ENCODE results near the gene ZP2. TPM values are rescaled to one million over a fixed set of nuclear protein-coding genes. Genes with fewer than 3 reads are reported as not detected.
A peak's percentile ranks its signal among the peaks of the same experiment; 100 is the strongest.
"Not testable (repeated sequence)": the region's sequence is repeated elsewhere in the genome, so short reads cannot be mapped to it uniquely, and the experiment has no call there.

ZP2 gene
- total RNA-seq, 1 donor from 2014 or later, result not detected

DNA sequence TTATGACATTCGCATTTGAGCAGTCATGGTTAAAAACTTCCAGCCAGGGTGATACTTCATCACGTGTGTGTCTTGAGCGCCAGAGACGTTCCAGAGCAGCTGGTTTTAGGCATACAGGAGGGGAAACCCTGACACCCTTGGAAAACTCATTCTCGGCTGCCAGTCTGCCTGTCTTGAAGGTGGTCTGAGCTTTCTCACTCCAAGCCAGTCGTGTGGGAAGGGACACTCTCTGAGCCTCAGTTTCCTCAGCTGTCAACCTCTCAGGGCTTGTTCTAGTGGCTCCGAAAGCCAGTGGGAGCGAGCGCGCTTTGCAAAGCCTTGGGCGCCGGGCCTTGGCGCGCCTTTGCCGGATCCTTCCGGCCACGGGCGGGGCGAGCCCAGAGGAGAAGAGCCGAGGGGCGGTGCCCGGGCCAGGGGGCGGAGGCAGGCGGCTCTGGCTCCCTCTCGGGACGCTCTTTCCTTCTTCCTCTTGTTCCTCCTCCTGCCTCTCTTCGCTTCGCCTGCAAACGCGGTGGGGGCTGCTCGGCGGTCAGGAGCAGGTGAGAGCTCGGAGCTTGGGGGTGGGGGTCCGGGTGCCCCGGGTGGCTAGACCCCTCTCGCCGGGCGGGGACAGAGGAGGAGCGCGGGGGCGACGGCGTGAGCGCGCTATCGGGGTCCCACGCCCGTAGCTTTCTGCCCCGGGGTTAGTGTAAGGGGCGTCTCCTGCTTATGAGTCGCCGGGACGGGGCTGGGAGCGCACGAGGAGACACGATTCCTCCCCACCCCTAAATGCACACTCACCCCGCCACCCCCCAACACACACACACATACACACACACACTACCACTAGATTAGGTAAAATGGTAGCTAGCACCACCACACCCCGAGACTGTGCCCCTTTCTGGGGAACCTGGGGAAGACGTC, 52.9 kb downstream of the ZP2 start, which contains the start of gene LDAF1:
Gene LDAF1 (plus strand): TSS at position 467 of the 903 bp plus-strand sequence. CDS start 2,509 bp downstream, outside the sequence.
- intact Hi-C loops (cut with micrococcal nuclease), result loop anchor here (2.0 to 10.0 kb wide), 3 partner anchors 116 to 396 kb away; partner anchors contain the start of gene CRYM
- no peaks in the 10 kb centered on the region for H3K9me3 Mint-ChIP-seq
- H3K4me3 Mint-ChIP-seq, result peak within 1 kb of the TSS; percentile 91
- H3K27me3 Mint-ChIP-seq, result no peaks in the 10 kb centered on the region
- H3K27ac Mint-ChIP-seq, result peak within 1 kb of the TSS; percentile 61
- DNase-seq, result peak; percentile 96
- H3K36me3 Mint-ChIP-seq (ENCODE audit: low read depth), result peaks cover 16% of the 10 kb centered on the region
- peaks cover 14% of the 10 kb centered on the region for H3K4me1 Mint-ChIP-seq

DNA sequence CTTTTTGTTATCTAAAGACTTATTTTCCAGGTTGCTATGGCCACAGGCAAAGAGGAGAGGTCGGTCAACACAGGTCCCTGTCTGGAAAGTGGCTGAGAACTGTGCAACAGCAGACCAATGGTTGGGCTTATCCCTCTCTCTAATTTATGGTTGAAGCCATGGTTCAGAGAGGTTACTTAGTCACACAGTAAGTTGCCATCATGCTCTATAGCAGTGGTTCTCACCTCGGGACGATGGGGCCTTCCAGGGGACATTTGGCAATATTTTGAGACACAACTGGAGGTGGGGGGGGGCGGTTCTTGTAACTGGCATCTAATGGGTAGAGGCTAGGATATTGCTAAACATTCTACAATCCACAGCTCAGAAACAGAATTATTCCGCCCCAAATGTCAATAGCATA, 53.7 kb downstream of the ZP2 start:
- H3K9me3 Mint-ChIP-seq, result no peaks in the 10 kb centered on the region
- H3K4me1 Mint-ChIP-seq, result peaks cover 14% of the 10 kb centered on the region
- intact Hi-C loops (cut with micrococcal nuclease), result loop anchor here (2.0 to 10.0 kb wide), 3 partner anchors 117 to 397 kb away; partner anchors contain the start of gene CRYM
- peak overlapping the region; percentile 91 for H3K4me3 Mint-ChIP-seq
- no peaks in the 10 kb centered on the region for H3K27me3 Mint-ChIP-seq
- no peak overlapping the region for H3K27ac Mint-ChIP-seq
- no peak for DNase-seq
- peaks cover 12% of the 10 kb centered on the region for H3K36me3 Mint-ChIP-seq (ENCODE audit: low read depth)

DNA sequence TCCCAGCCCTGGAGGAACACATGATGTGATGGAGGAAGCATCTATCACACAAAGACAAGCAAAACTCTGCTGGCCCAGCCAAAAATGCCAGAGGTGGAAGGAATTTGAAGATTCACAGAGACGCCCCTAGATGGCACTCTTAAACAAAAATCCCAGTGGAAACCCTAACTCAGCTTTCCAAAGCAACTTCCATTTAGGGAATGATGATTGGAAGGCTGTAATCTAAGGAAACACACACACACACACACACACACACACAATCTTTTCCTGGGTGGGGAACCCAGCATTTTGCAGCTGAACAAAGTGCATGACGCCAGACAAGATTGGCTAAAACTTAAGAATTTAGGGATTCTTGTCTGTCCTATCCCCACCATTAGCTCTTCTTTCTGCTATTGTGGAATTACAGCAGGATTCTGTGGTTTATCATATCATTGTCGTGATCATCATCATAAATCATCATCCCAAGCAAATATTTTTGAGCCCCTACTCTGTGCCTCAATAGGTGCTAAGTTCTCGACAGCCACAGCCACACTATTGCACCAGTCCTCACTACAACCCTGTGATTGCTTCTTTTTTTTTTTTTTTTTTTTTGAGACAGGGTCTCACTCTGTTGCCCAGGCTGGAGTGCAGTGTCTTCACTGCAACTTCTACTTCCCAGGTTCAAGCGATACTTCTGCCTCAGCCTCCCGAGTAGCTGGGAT, 54.5 kb downstream of the ZP2 start:
- Mint-ChIP-seq H3K27me3 (no peaks in the 10 kb centered on the region), H3K4me3 (no peak overlapping the region), H3K9me3 (no peaks in the 10 kb centered on the region), H3K27ac (no peak overlapping the region), H3K4me1 (peaks cover 14% of the 10 kb centered on the region), H3K36me3 (ENCODE audit: low read depth) (peaks cover 9% of the 10 kb centered on the region)
- DNase-seq, result peak; percentile 65
- intact Hi-C loops (cut with micrococcal nuclease), result loop anchor here (10.0 kb wide), 2 partner anchors 118 to 398 kb away; partner anchors contain the start of gene CRYM

DNA sequence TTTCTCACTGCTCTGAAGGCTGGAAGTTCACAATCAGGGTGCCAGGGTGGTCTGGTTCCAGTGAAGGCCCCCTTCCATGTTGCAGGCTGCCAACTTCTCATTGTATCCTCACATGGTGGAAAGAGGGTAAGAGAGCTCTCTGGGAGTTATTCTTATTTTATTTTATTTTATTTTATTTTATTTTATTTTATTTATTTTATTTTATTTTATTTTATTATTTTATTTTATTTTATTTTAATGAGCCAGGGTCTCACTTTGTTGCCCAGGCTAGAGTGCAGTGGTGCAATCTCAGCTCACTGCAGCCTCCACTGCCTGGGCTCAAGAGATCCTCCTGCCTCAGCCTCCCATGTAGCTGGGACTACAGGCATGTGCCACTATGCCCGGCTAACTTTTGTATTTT, 55.4 kb downstream of the ZP2 start:
- not testable (repeated sequence) for H3K27ac Mint-ChIP-seq; H3K4me3 Mint-ChIP-seq; H3K36me3 Mint-ChIP-seq (ENCODE audit: low read depth); H3K9me3 Mint-ChIP-seq; DNase-seq; H3K27me3 Mint-ChIP-seq
- intact Hi-C loops (cut with micrococcal nuclease), result loop anchor here (10.0 kb wide), 2 partner anchors 119 to 399 kb away; partner anchors contain the start of gene CRYM
- peaks cover 14% of the 10 kb centered on the region for H3K4me1 Mint-ChIP-seq

DNA sequence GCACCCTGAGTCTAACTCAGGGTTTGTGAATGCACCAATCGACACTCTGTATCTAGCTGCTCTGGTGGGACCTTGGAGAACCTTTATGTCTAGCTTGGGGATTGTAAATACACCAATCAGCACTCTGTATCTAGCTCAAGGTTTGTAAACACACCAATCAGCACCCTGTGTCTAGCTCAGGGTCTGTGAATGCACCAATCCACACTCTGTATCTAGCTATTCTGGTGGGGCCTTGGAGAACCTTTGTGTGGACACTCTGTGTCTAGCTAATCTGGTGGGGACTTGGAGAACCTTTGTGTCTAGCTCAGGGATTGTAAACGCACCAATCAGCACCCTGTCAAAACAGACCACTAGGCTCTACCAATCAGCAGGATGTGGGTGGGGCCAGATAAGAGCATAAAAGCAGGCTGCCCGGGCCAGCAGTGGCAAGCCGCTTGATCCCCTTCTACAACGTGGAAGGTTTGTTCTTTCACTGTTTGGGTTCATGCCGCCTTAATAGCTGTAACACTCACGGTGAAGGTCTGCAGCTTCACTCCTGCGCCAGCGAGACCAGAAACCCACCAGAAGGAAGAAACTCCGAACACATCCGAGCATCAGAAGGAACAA, 58.1 kb downstream of the ZP2 start:
- intact Hi-C loops (cut with micrococcal nuclease), result loop anchor here (10.0 kb wide), 2 partner anchors 122 to 402 kb away; partner anchors contain the start of gene CRYM
- not testable (repeated sequence) for H3K4me3 Mint-ChIP-seq; H3K9me3 Mint-ChIP-seq; DNase-seq; H3K27ac Mint-ChIP-seq; H3K36me3 Mint-ChIP-seq (ENCODE audit: low read depth); H3K4me1 Mint-ChIP-seq
- H3K27me3 Mint-ChIP-seq, result peaks cover 14% of the 10 kb centered on the region

DNA sequence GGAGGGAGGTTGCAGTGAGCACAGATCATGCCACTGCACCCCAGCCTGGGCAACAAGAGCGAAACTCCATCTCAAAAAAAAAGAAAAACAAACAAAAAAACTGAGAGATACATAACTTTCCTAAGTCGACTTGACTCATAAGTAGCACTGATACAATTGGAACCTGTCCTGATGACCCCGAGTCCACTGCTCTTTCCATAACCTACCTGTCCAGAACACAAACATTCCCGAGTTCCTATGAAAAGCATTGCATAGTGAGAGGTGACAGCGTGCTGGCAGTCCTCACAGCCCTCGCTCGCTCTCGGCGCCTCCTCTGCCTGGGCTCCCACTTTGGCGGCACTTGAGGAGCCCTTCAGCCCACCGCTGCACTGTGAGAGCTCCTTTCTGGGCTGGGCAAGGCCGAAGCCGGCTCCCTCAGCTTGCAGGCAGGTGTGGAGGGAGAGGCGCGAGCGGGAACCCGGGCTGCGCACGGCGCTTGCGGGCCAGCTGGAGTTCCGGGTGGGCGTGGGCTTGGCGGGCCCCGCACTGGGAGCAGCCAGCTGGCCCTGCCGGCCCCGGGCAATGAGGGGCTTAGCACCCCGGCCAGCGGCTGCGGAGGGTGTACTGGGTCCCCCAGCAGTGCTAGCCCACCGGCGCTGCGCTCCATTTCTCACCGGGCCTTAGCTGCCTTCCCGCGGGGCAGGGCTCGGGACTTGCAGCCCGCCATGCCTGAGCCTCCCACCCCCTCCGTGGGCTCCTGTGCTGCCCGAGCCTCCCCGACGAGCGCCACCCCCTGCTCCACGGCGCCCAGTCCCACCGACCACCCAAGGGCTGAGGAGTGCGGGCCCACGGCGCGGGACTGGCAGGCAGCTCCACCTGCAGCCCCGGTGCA, 59.0 kb downstream of the ZP2 start:
- not testable (repeated sequence) for H3K4me3 Mint-ChIP-seq; H3K36me3 Mint-ChIP-seq (ENCODE audit: low read depth); H3K9me3 Mint-ChIP-seq; H3K27ac Mint-ChIP-seq; H3K4me1 Mint-ChIP-seq; DNase-seq
- peaks cover 18% of the 10 kb centered on the region for H3K27me3 Mint-ChIP-seq
- intact Hi-C loops (cut with micrococcal nuclease), result loop anchor here (10.0 kb wide), 2 partner anchors 122 to 402 kb away; partner anchors contain the start of gene CRYM

DNA sequence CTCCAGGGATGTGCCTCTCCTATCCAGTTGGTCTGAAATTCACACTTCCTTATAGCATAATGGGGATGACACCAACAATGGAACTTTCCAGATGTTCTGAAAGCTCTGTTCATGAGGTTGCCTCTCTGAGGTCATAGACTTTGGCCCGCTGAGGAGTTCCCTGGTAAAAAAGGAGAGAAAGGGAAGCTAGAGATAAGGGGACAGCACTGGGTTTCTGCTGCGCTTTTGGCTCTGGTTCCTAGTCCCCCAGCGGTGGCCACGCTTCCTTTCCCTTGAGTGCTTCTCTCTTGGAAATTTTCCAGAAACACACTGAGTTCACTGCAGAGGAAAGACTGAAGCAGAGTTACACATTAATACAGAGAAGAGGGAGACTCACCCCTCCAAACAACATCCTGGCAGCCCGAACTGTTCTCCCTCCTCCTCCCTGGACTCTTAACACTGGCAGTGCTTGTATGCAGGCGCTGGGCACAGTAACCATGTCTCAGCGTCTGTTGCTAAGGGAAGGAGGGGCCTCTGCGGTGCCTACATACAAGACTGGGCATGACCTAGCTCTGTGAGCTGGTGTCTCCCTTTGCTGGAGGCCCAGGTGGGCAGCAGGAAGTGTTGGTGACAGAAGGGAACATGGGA, 60.9 kb downstream of the ZP2 start, which contains the start of gene DNAH3:
Gene DNAH3 (minus strand): TSS at position 472 of the 627 bp plus-strand sequence. CDS start 527 bp downstream, outside the sequence.
- Mint-ChIP-seq H3K4me3 (no peak within 1 kb of the TSS), H3K36me3 (ENCODE audit: low read depth) (no peaks in the 10 kb centered on the region), H3K27ac (no peak within 1 kb of the TSS), H3K27me3 (peaks cover 20% of the 10 kb centered on the region), H3K4me1 (no peaks in the 10 kb centered on the region), H3K9me3 (no peaks in the 10 kb centered on the region)
- DNase-seq, result no peak
- intact Hi-C loops (cut with micrococcal nuclease), result loop anchor here (10.0 kb wide), 2 partner anchors 124 to 404 kb away; partner anchors contain the start of gene CRYM

Other genes with a start within 250 kb of the ZP2 start
- 0.02 TPM in 1 of 2 replicates, not detected in the other for gene DNAH3, start 60.7 kb downstream of the ZP2 start, total RNA-seq
- 7.2 and 7.3 TPM in 2 replicates for gene LDAF1, start 52.9 kb downstream of the ZP2 start, total RNA-seq
- gene ANKS4B, start 22.1 kb upstream of the ZP2 start, total RNA-seq, result not detected in 2 replicates
- gene CRYM, start 66.7 kb upstream of the ZP2 start, total RNA-seq, result not detected in 2 replicates